ENCODE results near the gene ITGB6. TPM values are rescaled to one million over a fixed set of nuclear protein-coding genes. Genes with fewer than 3 reads are reported as not detected.

Gene ITGB6
- total and polyA plus RNA-seq, 10 of the 15 experiments (the other 5 are each of a cell fraction or from before 2014, with no cell fraction given): 0.04 TPM; not detected in 9

DNA sequence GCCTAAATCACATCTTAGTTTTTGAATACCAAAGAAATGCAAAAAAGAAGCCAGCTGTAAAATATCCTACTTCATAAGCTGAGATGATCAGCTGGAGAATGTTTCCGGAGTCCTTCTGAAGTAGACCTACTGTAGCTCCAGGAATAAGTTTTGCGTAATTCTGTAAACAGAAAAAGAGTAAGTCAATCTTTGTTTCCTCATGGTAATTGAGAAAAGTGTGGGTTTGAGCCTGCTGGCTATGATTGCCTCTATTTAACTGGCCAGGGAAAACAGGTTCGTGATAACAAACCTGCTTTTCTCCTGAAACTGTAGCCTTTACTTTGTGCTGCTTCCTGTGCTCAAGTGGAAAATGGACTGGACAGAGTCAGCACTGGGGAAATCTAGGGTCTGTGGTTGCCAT is 58.2 kb downstream of the ITGB6 start (continued):
- TF ChIP-seq, protein P1, sequence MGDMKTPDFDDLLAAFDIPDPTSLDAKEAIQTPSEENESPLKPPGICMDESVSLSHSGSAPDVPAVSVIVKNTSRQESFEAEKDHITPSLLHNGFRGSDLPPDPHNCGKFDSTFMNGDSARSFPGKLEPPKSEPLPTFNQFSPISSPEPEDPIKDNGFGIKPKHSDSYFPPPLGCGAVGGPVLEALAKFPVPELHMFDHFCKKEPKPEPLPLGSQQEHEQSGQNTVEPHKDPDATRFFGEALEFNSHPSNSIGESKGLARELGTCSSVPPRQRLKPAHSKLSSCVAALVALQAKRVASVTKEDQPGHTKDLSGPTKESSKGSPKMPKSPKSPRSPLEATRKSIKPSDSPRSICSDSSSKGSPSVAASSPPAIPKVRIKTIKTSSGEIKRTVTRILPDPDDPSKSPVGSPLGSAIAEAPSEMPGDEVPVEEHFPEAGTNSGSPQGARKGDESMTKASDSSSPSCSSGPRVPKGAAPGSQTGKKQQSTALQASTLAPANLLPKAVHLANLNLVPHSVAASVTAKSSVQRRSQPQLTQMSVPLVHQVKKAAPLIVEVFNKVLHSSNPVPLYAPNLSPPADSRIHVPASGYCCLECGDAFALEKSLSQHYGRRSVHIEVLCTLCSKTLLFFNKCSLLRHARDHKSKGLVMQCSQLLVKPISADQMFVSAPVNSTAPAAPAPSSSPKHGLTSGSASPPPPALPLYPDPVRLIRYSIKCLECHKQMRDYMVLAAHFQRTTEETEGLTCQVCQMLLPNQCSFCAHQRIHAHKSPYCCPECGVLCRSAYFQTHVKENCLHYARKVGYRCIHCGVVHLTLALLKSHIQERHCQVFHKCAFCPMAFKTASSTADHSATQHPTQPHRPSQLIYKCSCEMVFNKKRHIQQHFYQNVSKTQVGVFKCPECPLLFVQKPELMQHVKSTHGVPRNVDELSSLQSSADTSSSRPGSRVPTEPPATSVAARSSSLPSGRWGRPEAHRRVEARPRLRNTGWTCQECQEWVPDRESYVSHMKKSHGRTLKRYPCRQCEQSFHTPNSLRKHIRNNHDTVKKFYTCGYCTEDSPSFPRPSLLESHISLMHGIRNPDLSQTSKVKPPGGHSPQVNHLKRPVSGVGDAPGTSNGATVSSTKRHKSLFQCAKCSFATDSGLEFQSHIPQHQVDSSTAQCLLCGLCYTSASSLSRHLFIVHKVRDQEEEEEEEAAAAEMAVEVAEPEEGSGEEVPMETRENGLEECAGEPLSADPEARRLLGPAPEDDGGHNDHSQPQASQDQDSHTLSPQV (IDR thresholded peaks at IDR 0.05): no peak
- TF ChIP-seq NR2C2 (IDR thresholded peaks at IDR 0.05; ENCODE audit: borderline replicate concordance, control insufficient read depth, insufficient read length, low read depth): no peak
- TF ChIP-seq, protein P2, sequence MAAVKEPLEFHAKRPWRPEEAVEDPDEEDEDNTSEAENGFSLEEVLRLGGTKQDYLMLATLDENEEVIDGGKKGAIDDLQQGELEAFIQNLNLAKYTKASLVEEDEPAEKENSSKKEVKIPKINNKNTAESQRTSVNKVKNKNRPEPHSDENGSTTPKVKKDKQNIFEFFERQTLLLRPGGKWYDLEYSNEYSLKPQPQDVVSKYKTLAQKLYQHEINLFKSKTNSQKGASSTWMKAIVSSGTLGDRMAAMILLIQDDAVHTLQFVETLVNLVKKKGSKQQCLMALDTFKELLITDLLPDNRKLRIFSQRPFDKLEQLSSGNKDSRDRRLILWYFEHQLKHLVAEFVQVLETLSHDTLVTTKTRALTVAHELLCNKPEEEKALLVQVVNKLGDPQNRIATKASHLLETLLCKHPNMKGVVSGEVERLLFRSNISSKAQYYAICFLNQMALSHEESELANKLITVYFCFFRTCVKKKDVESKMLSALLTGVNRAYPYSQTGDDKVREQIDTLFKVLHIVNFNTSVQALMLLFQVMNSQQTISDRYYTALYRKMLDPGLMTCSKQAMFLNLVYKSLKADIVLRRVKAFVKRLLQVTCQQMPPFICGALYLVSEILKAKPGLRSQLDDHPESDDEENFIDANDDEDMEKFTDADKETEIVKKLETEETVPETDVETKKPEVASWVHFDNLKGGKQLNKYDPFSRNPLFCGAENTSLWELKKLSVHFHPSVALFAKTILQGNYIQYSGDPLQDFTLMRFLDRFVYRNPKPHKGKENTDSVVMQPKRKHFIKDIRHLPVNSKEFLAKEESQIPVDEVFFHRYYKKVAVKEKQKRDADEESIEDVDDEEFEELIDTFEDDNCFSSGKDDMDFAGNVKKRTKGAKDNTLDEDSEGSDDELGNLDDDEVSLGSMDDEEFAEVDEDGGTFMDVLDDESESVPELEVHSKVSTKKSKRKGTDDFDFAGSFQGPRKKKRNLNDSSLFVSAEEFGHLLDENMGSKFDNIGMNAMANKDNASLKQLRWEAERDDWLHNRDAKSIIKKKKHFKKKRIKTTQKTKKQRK (IDR thresholded peaks at IDR 0.05; ENCODE audit: low read depth, low read length): no peak
- TF ChIP-seq CBX3 (IDR thresholded peaks at IDR 0.05; ENCODE audit: borderline replicate concordance, low read depth): no peak
- TF ChIP-seq CEBPB (IDR thresholded peaks at IDR 0.05; ENCODE audit: borderline replicate concordance in 1 of 2, low read depth in 2 of 2, low read length in 2 of 2): no peak
- no peak for TF ChIP-seq RBBP5 (conservative IDR thresholded peaks at IDR 0.05)
- no peak for TF ChIP-seq TCF7 (IDR thresholded peaks at IDR 0.05; ENCODE audit: borderline replicate concordance)
- TF ChIP-seq, protein P3, sequence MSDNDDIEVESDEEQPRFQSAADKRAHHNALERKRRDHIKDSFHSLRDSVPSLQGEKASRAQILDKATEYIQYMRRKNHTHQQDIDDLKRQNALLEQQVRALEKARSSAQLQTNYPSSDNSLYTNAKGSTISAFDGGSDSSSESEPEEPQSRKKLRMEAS (IDR thresholded peaks at IDR 0.05; ENCODE audit: low read depth, low read length): no peak
- TF ChIP-seq SUPT20H (IDR thresholded peaks at IDR 0.05; ENCODE audit: borderline replicate concordance, control insufficient read depth, low read depth, low read length): no peak

All from GM12878 (cell line).